A673 (cell line): ENCODE measurements around the gene TUBA4A.

Source experiments
- EZH2 ChIP-seq: fragments of 200-600 bp; sonication (generic); IDR thresholded peaks from 2 replicates; pipeline ENCODE4 v1.6.1; 2017; ENCODE audit warnings: borderline replicate concordance, low read depth, mild to moderate bottlenecking, mixed read lengths, antibody characterized with exemption, low read length; ENCODE audit not compliant: poor library complexity, severe bottlenecking
- TF ChIP-seq, protein P1 (sequence below): fragments of 300-800, 200-600 bp; sonication (generic); conservative IDR thresholded peaks from 2 replicates; pipeline ENCODE4 v1.5.1; 2017; ENCODE audit warnings: low read depth, mild to moderate bottlenecking, antibody characterized with exemption, low read length, moderate library complexity, mixed read lengths

- TF ChIP-seq, protein P1, sequence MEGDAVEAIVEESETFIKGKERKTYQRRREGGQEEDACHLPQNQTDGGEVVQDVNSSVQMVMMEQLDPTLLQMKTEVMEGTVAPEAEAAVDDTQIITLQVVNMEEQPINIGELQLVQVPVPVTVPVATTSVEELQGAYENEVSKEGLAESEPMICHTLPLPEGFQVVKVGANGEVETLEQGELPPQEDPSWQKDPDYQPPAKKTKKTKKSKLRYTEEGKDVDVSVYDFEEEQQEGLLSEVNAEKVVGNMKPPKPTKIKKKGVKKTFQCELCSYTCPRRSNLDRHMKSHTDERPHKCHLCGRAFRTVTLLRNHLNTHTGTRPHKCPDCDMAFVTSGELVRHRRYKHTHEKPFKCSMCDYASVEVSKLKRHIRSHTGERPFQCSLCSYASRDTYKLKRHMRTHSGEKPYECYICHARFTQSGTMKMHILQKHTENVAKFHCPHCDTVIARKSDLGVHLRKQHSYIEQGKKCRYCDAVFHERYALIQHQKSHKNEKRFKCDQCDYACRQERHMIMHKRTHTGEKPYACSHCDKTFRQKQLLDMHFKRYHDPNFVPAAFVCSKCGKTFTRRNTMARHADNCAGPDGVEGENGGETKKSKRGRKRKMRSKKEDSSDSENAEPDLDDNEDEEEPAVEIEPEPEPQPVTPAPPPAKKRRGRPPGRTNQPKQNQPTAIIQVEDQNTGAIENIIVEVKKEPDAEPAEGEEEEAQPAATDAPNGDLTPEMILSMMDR: no peak
- TF ChIP-seq EZH2: no peak
Observed at GRCh38 chr2:219261024-219261855, 7.5 kb upstream of the TUBA4A start.
